HG03103 (cell line): ENCODE data around the gene BEX4.
"Not testable (repeated sequence)": the region's sequence is repeated elsewhere in the genome, so short reads cannot be mapped to it uniquely, and the experiment has no call there.

Experiments
- ATAC-seq: cut with Tn5 transposase; IDR thresholded peaks from one replicate; pipeline ENCODE4 v1.9.1; 2021; ENCODE audit warnings: low read depth; ENCODE audit not compliant: unreplicated experiment

Gene BEX4

DNA sequence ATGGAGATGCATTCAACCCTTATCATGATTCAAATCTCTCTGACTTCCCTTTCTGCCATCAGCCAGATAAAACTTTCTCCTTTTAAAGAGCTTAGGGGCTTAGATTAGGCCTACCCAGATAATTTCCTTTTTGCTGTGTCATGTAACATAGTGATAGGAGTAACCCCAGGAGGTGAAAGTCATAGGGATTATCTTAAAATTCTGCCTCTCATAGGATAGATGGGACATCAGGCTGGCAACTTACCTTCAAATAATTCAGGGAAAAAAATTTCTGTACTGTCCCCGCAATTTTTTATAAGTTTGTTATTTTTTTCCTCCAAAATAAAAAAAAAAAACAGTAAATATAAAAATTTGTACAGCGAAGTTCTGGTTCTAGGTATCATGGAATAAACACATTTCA lies 20.7 kb downstream of the BEX4 start:
- not testable (repeated sequence) for ATAC-seq

DNA sequence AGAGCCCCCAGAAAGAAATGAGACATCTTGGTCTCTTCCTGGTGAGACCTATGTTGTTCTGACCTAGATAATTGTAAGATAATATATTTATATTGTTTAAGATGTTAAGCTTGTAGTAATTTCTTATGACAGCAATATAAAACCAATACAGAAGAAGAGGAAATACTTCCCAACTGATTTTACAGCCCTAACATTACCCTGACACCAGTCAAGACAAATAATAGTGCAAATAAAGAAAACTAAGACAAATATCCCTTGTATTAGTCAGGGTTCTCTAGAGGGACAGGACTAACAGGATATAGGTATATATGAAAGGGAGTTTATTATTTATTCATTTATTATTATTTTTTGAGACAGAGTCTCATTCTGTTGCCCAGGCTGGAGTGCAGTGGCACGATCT lies 21.4 kb downstream of the BEX4 start:
- ATAC-seq: no peak

DNA sequence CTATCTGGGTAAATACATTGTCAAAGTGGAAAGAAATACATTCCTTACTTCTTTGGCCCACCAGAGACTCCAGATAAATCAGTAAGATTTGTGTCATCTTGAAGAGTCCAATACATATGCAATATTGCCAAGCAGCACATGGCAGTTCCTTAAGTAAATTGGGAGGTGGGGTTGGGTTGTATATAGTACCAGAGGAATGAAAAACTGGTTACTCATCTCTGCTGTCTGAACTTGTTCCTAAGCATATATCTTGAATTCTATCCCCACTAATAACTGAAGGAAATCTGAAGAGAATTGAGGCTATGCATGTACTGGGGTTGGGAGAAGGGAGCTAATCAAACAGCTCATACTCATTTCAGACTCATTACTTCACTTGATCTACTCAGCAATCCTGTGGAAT lies 25.2 kb downstream of the BEX4 start:
- no peak for ATAC-seq

DNA sequence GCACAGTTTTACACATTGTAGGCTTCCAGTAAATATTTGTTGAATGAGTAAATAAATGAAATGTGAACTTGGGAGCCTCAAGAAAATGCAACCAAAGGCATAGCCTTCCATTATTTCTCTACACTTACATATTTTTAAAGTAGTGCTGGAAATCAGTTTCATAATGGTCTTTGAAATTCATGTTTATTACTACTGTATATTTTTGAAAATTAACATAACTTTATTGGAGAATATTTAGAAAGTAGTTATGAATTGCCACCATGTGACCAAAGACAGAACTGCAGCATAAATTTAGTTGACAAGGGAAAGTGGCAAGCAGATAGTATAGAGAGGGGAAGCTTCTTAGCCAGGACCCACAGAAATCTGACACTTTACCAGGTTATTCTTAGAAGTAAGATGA lies 33.6 kb downstream of the BEX4 start:
- no peak for ATAC-seq

DNA sequence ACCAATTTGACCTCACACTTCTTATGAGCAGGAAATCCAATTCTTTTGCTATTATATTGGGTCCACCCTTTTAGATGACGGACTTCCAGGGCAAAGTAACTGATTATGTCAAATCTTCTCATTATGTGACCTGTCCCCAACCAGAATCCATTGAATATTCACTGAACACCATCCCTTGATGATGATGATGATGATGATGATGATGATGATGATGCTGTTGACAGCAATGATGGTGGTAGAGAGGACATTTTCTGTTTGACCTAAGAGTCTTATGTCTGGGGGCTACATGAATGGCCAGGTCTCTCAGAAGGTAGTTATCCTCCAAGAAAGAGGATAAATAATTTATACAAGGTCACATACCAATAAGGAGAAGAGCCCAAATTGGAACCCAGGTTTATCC lies 34.9 kb downstream of the BEX4 start:
- ATAC-seq: no peak

DNA sequence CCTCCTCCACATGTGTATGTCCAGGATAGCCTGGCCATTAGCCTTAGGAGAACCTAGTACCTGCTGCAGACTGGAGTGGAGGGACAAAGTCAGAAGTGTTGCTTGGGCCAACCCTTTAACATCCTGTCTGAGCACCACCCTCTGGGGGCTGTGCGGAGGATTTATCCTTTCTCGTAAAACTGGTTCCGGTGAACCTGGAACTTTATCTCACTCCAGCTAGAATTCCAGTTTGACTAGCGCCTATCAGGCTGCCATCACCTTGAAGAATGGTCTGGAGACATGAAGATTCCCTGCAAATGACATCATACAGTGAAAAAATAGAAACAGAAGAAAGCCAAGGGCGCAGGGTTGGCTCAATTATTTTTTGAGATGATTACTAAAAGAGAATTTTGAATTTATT lies 36.1 kb downstream of the BEX4 start:
- ATAC-seq: no peak

DNA sequence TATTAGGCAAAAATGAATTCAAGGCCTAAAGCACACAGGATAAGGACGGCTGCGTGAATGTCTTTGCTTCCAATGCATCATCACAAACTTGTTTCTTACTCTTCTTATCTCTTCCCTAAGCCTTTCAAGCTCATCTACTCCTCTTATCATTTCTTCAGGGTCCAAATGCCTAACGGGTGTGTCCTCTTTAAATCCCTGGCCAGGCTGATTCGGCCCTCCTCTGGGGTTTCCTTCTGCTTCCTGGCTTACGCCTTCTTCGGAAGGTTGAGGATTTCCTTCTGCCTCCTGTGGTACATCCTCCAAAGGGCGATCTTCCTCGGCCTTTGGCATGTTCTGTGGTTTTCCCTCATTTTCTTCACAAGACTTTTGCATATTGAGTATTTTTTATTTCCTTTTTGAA lies 38.7 kb downstream of the BEX4 start:
- no peak for ATAC-seq

DNA sequence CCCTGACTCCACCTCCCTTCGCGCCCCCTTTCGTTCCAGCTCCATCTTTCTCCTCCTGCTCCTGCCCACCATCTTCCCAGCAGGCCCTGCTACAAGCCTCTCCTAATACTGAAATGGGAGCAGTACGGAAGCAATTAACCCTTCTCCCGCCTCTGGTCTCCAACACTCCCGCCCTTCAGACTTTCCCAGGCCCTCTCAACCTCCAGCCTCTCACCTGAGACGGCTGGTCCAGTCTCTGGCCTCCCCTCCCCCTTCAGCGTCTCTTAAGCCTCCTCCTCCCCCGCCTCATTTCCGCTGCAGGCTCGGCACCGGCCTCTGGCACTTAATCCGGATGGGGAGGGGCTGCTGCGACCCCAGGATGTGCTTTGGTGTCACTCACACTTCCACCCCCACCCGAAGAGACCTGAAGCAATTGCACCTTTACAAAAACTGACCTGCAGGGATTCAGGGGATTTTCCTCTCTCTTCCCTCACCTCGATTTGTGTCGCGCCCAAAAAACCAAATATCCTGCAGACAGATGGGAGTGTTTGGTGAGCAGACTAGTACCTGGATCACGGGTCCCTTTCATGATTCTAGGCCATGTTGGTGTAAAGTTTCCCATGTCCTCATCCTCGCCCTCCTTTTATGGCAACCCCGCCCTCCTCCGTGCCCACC lies 39.4 kb downstream of the BEX4 start:
- ATAC-seq: peak; percentile 52

DNA sequence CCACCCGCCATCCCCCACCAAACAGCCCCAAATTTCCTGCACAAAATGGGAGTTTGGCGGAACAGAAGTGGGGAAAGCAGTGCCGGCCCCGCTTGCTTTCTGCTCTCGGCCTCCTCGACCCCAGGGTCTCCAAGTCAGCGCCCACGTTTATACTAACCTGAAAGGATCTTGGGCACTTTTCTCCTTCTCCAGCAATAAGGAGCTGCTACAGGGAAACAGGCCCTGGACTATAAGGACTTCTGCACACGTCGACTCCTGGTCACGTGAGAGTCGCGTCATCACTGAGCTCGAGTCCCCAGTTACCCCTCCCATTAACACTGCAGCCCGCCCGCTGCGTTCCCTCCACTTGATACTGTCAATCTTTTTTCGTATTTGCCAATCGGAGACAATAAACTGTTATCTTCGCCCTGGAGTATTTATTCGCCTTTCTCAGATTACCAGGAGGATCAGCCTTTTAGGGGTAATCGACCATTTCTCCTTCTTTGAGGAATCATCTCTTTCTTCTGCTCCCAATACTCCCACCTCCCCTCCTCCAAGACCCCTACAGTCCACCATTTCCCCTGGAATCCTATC lies 40.1 kb downstream of the BEX4 start, which contains the start of gene TCEAL8:
TSS of gene TCEAL8 (minus strand) at position 235 of the 573 bp plus-strand sequence. CDS start 1,176 bp downstream, outside the sequence.
- ATAC-seq: peak; percentile 93

DNA sequence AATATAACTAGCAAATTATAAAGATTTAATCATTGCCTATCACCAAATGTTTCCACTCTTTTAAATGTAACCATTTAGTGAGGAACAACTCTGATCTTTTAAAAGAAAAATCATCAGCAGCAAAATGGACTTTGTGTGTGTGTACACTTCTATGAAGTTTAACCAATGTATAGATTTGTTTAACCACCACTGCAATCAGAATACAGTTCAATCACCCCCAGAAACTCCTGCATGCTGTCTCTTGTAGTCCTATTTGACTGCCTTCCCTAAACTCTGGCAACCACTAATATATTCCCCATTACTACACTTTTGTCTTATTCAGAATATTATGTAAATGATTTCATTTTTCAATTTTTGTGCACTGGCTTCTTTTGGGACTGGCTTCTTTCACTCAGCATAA lies 41.7 kb downstream of the BEX4 start:
- ATAC-seq: no peak

DNA sequence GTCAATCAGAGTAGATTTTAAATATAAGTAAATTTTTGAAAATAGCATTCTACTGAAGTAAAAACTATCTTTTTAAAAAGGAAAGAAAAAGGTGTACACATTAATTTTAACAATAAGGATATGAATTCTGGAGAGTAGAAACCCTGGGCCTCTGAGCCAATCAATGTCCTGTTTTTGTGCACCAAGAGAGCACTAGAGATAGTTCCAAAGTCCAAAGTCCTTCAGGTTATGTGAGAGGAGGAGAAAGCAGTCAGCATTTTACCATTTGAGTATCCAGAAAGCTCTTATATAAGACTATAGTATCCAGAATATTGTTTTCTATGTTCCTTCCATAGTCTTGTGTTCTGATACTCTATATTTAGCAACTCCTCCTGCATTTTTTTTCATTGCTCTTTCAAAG lies 43.4 kb downstream of the BEX4 start:
- no peak for ATAC-seq
